Daoy (cell line): ENCODE data around the gene AARS2. TPM values are rescaled to one million over a fixed set of nuclear protein-coding genes. Genes with fewer than 3 reads are reported as not detected.
A peak's percentile ranks its signal among the peaks of the same experiment; 100 is the strongest.

ENCODE experiments used
- DNase-seq: peaks from one replicate; pipeline ENCODE4 v3.0.0-alpha.2; 2015; ENCODE audit warnings: low read depth
- total RNA-seq: library from RNA; depleted of rRNA; stranded (reverse); fragments of >200 nt; shearing (Covaris generic); gene quantifications from 2 replicates; pipeline ENCODE4 v1.2.3, GENCODE V29; 2014

Gene AARS2
- total RNA-seq, 1 experiment from 2014 or later: 38.2 TPM

DNA sequence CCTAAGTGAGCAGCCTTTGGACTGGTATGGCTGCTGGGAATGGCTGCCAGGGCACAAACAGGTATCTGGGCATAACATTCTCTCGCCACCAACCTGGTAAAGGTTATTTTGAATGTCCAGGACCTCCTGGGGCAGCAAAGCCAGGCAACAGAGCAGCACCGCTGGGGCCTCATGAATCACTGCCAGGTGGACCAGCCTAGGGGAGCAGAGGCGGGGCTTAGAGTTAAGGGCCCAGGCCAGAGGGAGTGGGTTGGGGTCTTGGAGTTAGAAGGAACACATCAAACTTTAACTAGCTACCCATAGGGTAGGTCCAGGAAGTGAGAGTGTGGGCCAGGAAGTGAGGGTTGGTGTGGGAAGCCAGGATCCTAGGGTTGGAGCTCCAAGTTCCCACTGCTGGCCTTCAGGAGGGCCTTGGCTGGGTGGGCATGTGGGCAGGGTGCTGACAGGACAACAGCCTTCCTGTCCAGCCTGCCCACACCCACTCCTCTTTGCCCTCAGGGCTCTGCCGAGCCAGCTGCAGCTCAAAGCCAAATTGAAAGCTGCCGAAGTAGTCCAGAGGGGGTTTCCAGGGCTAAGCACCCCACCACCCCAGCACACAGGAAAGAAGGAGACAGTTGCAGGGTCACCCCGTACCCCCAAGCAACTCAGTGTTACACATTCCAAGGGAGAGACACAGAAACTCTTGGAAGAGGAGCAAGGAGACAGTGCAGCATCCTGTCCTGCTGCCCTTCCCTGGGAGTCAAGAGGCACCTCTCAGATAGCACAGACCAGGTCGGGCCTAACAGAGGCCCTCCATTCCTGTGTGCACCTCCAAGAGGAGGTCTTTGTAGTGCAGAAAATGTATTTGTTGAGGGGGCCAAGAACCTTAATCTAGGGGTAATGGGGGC is 50.4 kb downstream of the AARS2 start:
- no peak for DNase-seq

- no peak for DNase-seq
Measured at GRCh38 chr6:44261581-44261980, 51.6 kb downstream of the AARS2 start.

- DNase-seq: no peak
Measured at GRCh38 chr6:44260451-44261297, 52.5 kb downstream of the AARS2 start.

GRCh38 chr6:44260011-44260410 is 53.1 kb downstream of the AARS2 start:
- no peak for DNase-seq

DNA sequence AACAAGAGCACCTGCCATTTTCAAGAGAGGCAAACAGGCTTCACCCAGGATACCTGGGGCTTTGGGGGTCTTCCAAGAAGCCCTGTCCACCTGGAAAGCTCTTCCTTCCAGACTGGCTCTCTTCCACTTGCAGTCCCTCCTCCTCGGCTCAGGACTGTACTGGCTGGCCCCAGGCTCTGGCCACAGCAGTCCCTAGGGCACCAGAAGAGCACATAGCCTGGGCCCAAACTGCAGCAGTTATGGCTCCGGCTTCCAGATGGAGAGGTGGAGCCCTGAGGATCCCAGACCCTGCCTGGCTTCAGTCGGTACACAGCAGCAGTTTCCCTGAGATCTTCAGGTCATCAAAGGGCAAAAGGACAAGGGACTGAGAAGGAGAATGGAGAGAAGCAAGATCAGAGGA is 54.2 kb downstream of the AARS2 start:
- DNase-seq: no peak

DNA sequence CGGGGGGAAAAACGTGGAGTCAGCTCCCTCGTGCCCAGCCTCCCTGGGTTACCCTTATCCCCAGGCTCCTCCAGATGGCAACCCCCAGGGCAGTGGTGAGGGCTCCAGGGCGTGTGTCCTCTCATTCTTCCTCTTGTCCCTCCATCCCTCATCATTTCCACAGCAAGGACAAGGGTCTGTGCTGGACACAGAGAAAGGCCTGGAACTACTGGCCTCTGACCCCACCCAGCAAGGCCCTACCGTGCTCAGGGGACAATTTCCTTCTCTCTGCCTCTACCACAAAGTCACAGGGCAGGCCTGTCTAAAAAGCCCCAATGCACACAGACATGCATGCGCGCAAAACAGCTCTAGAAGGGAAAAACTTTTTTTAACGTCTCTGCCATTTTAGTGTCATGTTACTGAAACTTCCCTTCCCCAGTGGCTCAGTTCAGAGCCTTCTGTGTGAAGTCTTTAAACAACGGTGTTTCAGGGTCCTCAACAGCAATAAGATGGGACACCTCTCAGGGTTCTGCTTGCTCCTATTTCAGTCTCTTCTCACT is 54.8 kb downstream of the AARS2 start:
- no peak for DNase-seq

- DNase-seq: no peak
Measured at GRCh38 chr6:44257753-44258324, 55.3 kb downstream of the AARS2 start.

- peak; percentile 86 for DNase-seq
Measured at GRCh38 chr6:44257025-44257752, 56.0 kb downstream of the AARS2 start, which contains the start of gene SLC35B2. TSS of gene SLC35B2 (minus strand) at chr6:44257528. CDS start at chr6:44257410, 118 bp downstream.

- no peak for DNase-seq
Measured at GRCh38 chr6:44256775-44257024, 56.4 kb downstream of the AARS2 start.

DNA sequence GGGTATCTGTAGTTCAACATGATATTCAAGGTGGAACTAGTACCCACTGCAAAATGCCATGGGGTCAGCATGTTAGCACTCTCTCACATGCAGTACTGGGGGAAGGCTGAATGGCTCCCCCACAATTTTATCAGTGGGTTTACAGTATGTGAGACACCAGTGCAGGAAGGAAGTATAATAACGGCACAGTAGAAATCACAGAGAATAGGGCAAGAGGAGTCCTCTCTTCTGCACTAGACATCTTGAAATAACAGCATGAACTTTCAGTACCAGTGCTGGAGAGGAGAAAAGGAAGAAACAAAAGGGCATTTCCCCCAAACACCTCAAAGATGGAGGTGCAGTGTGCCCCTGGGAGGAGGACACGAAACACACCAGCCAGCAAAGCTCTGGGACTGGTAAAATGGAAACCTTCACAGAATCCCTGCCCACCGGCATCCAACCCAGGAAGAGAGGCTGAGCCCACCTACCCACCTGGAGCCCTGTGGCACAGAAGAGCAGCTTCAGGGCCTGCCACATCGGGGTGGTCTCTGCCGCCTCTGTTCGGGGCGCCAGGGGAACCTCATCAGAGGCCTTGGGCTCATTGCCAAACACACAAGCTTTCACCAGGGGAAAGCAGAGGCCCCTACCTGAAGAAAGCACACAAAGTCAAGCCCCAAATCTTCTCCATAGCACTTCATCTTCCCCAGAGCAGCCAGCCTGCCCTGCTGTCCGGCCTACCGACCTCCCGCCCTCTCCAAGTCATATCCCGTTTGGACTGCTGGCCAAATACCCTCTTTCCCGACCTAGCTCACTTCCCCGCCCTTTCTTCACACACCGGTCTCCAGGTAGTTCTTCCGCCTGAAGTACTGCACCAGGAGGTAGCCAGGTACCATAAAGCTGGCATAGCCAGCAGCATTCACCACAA is 57.0 kb downstream of the AARS2 start:
- DNase-seq: peak; percentile 35

DNA sequence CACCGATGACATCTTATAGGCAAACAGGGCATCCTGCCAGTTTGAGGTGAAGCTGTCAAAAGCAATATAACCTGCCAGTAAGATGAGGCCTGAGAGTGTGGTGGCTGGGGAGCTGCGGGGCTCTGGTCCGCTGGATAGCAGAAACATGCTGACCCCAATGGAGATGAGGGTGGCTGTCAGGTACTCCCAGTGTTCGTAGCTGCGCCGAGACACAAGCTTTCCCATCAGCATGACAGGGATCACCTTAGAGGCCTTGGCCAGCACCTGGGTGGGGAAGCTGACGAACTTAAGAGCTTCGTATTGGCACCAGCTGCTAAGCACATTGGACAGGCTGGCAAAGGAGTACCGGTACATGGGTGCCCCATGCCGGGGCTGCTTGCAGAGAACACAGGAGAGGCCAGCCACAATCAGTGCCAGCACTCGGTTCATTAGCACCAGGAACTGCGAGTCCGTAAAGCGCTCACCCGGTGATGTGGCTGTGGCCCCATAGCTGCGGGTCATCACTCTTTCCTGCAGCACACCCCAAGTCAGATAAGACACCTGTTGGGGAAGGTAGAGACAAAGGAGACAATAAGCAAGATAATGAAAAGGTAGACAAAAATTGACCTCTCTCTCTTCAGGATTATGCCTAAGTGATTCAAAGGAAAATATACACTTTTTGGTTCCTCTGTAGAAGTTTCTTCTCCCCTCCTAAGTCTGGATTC is 57.9 kb downstream of the AARS2 start:
- no peak for DNase-seq

DNA sequence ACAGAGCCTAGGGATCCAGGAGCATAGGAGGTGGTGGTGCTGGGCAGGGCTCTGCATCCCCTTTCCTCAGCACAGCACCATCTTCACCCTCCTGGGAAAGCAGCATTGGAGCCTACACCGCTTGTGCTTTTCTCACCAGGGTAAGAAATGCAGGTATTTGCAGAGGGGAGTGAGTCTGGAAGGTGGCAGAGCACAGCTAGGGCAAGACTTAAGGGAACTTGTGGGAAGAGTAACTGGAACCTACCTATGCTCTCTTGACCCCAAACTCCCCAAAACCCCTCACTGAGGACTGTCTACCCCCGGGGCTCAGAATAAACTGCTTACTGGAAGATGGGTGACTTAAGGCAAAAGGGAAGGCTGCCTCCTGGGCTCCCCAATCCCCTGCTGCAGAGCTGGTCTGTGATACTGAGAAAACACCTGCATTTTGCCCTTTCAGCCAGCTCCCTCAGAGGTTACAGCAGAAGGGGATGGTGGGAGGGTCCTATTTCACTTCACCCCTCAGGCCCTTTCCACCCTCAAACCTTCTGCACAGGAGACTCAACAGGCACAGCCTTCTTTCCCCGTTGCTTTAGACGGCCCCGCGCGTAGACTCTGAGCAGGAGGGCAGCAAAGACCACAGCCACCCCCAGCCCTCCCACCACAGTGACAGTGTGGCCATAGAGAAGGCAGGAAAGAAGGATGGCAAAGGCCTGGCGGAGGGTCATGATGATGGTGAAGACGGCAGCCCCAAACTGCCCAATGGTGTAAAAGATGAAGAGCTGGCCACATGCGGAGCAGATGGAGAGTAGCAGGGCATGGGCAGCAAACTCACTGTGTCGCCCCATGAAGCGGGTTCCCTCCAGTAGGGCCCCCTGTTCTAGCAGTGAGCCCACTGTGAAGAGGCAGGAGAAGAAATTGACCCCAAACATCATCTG is 58.7 kb downstream of the AARS2 start:
- DNase-seq: peak; percentile 57

DNA sequence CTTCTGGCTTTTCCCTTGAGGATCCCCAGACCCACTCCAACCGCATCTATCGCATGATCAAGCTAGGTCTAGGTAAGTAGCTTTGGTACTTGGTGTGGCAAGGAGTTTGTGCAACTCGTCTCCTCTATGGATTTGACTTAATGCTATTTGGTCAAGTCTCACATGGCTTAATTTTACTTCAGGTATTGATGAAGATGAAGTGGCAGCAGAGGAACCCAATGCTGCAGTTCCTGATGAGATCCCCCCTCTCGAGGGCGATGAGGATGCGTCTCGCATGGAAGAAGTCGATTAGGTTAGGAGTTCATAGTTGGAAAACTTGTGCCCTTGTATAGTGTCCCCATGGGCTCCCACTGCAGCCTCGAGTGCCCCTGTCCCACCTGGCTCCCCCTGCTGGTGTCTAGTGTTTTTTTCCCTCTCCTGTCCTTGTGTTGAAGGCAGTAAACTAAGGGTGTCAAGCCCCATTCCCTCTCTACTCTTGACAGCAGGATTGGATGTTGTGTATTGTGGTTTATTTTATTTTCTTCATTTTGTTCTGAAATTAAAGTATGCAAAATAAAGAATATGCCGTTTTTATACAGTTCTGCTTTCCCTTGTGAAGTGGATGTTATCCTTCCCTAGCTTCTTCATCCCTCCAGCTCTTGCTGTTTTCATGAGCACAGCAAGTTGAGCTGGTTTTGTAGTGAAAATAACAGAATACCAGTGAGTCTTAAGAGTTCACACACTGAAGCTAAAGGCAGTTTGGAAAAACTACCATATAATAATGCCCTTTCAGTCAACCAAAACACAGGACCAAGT is 59.6 kb downstream of the AARS2 start:
- DNase-seq: peak; percentile 58

GRCh38 chr6:44251576-44252524 is 61.3 kb downstream of the AARS2 start:
- no peak for DNase-seq

DNA sequence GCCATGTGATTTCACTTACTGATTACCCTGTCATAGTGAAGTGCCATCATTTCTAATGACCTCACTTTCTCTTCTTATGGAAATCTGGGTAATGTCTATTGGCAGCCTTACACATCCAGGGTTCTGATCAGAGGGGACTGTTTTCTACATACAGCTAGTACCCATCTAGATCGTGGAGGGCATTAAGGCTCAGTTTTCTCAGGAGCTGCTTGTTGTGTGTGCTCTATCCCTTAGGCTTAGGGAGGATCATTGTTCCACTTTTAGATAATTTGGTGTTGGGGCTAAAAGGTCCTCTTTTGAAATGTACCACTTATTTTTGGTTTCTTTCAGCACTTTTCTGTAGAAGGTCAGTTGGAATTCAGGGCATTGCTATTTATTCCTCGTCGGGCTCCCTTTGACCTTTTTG is 62.4 kb downstream of the AARS2 start:
- no peak for DNase-seq

GRCh38 chr6:44250067-44250717 is 63.0 kb downstream of the AARS2 start:
- no peak for DNase-seq
